ENCODE results near the gene ABCG1. TPM values are rescaled to one million over a fixed set of nuclear protein-coding genes. Genes with fewer than 3 reads are reported as not detected.
A peak's percentile ranks its signal among the peaks of the same experiment; 100 is the strongest.

The ABCG1 gene
- total RNA-seq, 4 donors from 2014 or later: 3.4 to 43.3 (median 10.3) TPM

DNA sequence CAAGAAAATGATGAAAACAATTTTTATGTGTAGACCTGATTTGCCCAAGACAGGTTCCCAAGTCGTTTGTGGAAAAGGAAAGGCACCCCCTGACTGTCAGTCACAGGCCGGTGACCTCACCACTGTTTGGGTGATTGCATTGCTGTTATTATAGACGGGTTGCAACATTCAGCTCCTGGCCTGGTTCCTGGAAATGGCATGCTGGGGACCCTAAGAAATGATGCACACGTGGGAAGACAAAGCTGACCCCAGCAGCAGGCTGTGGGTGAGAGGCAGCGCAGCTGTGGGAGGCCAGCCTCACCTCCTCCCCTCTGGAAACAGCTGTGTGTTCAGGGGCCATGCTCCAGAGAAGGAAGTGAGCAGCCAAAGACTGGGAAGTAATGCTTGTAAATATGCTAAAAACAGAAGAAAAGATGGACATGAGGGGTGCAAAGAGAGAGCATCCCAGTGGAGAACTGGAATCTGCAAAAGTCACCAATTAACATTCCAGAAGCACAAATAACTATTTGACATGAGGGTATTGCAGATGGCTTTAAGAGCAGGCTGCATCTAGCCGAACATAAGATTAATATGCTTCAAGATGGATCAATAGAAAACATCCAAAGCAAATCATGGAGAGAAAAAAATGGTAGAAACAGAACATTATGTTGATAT, 23.4 kb upstream of the ABCG1 start:
- Histone ChIP-seq H3K27ac (no peak overlapping the region), H3K4me1 (peaks cover 0 to 5% of the 10 kb centered on the region in 2 donors), H3K9me3 (no peaks in the 10 kb centered on the region), H3K36me3 (no peaks in the 10 kb centered on the region), H3K4me3 (no peak overlapping the region), H3K27me3 (no peaks in the 10 kb centered on the region)
- in situ Hi-C loops (cut with MboI; ENCODE audit: low sequenced_read_pairs in 4 of 4): no loop called here
- DNase-seq (peak in 1 of 2 donors; percentile 30), ATAC-seq (no peak)
- TF ChIP-seq POLR2A (IDR thresholded peaks at IDR 0.05): no peak
- TF ChIP-seq, protein P1, sequence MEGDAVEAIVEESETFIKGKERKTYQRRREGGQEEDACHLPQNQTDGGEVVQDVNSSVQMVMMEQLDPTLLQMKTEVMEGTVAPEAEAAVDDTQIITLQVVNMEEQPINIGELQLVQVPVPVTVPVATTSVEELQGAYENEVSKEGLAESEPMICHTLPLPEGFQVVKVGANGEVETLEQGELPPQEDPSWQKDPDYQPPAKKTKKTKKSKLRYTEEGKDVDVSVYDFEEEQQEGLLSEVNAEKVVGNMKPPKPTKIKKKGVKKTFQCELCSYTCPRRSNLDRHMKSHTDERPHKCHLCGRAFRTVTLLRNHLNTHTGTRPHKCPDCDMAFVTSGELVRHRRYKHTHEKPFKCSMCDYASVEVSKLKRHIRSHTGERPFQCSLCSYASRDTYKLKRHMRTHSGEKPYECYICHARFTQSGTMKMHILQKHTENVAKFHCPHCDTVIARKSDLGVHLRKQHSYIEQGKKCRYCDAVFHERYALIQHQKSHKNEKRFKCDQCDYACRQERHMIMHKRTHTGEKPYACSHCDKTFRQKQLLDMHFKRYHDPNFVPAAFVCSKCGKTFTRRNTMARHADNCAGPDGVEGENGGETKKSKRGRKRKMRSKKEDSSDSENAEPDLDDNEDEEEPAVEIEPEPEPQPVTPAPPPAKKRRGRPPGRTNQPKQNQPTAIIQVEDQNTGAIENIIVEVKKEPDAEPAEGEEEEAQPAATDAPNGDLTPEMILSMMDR (IDR thresholded peaks at IDR 0.05 in 4 of 5, conservative IDR thresholded peaks at IDR 0.05 in 1 of 5): no peak
- intact Hi-C loops (cut with DNase I; ENCODE audit: low total_unique reads): no loop called here

DNA sequence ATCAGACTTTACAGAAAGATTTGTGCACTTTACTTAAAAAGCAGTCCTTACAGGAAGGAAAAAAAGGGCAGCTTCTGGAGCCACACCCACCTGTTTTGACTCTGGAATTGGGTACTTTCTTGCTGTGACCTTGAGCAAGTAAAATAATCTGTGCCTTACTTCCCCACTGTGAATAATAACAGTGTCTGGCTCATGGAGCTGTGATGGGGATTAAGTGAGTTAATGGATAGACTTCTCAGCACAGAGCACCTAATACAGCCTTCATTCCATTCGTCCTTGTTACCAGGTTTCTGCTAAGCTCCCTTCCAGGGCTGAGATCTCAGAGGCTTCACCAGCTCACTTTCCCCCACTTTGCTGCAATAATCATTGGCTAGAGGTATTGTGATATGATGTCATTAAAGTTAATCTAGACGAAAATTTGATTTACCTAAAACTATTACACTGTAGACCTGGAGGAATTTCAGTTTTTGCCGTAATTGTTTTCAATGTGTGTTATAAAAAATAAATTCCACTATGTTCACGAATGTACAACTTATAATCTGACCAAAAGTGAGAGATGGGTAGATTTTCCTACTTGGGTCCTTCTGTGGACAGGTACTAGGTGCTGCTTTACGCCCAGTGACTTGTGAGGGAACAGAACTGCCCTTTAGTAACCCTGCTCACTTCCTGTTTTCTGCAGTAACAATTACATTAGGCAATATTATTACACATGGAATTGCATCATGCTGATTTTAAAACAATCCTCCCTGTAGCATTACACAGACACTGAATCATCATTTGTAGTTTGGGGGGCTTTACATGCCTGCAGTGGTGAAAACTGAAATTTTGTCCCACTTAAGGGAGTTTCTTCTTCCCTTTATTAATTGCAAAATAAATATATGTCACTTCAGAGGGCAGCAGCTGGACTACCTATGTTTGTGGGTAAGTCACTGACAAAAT, 19.7 kb upstream of the ABCG1 start:
- Histone ChIP-seq H3K4me1 (peaks cover 0 to 5% of the 10 kb centered on the region in 2 donors), H3K27ac (peak overlapping the region; percentile 11 to 59 (median 24)), H3K27me3 (no peaks in the 10 kb centered on the region), H3K36me3 (no peaks in the 10 kb centered on the region), H3K9me3 (no peaks in the 10 kb centered on the region), H3K4me3 (no peak overlapping the region)
- DNase-seq (no peak), ATAC-seq (peak; percentile 90 to 94)
- TF ChIP-seq, protein P1 (IDR thresholded peaks at IDR 0.05 in 4 of 5, conservative IDR thresholded peaks at IDR 0.05 in 1 of 5): no peak
- no peak for TF ChIP-seq POLR2A (IDR thresholded peaks at IDR 0.05)
- in situ Hi-C loops (cut with MboI; ENCODE audit: low sequenced_read_pairs in 4 of 4): no loop called here
- intact Hi-C loops (cut with DNase I; ENCODE audit: low total_unique reads): no loop called here

DNA sequence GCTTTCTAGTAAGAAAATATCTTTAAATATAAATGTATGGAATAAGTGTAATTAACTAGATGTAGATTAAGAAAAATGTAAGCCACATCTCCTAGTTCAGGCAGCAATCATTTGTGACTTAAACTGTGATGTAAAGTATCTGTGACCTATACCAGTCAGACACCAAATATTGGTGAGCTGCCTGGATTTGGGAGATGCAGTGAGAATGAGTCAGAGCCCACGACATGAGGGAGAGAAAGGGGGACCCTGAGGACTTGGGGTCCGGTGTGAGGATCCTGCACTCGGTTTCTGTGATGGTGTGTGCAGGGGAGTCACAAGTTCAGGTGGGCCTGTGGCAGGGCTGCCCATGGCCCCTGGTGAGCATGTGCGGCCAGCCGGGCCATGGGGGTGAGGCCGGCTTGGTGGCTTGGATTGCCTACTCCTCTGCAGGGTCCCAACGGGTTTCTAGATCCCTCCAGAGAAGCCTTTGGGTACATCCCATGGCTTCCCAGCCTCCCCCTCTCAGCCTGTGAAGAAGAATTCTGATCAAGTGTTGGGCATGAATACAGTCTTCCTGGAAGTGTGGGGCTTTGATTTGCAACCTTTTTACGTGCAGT, 19.0 kb upstream of the ABCG1 start:
- ATAC-seq (no peak), DNase-seq (no peak)
- intact Hi-C loops (cut with DNase I; ENCODE audit: low total_unique reads): no loop called here
- Histone ChIP-seq H3K4me3 (no peak overlapping the region), H3K4me1 (peaks cover 0 to 5% of the 10 kb centered on the region in 2 donors), H3K9me3 (no peaks in the 10 kb centered on the region), H3K27me3 (no peaks in the 10 kb centered on the region), H3K36me3 (no peaks in the 10 kb centered on the region), H3K27ac (peak overlapping the region in 2 of 4 donors; percentile 21 to 22)
- no peak for TF ChIP-seq POLR2A (IDR thresholded peaks at IDR 0.05)
- TF ChIP-seq, protein P1 (IDR thresholded peaks at IDR 0.05 in 4 of 5, conservative IDR thresholded peaks at IDR 0.05 in 1 of 5): no peak
- in situ Hi-C loops (cut with MboI; ENCODE audit: low sequenced_read_pairs in 4 of 4): loop anchor here in 1 of 4 donors (10.0 kb wide), 1 partner anchor 55 kb away; no protein-coding TSS in a partner anchor

DNA sequence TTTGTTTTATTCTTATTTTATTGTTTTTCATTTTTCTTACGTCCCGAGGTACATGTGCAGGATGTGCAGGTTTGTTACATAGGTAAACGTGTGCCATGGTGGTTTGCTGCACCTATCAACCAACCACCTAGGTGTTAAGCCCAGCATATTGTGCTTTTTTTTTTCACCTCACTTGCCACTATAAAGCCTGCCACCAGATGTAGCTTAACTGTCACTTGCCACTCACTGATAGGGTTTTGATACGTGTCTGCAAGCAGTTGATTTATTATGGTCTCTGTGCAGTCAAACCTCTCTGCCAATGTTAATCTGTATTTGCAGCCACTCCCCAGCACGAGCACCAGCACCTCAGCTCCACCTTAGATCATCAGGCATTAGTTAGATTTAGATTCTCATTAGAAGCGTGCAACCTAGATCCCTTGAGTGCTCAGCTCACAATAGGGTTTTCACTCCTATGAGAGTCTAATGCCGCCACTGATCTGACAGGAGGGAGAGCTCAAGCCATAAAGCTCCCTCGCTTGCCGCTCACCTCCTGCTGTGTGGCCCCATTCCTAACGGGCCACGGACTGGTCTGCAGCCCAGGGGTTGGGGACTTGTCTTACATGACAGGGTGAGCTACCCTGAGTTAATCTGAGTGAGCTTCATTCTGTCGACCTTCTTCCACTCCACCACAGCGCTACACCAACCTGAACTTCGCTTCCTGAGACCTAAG, 17.9 kb upstream of the ABCG1 start:
- DNase-seq (no peak), ATAC-seq (no peak)
- TF ChIP-seq POLR2A (IDR thresholded peaks at IDR 0.05): no peak
- TF ChIP-seq, protein P1 (IDR thresholded peaks at IDR 0.05 in 4 of 5, conservative IDR thresholded peaks at IDR 0.05 in 1 of 5): no peak
- H3K27me3 ChIP-seq: no peaks in the 10 kb centered on the region
- no peaks in the 10 kb centered on the region for H3K9me3 ChIP-seq
- in situ Hi-C loops (cut with MboI; ENCODE audit: low sequenced_read_pairs in 4 of 4): loop anchor here in 1 of 4 donors (10.0 kb wide), 1 partner anchor 54 kb away; no protein-coding TSS in a partner anchor
- H3K4me1 ChIP-seq: peaks cover 0 to 5% of the 10 kb centered on the region in 2 donors
- intact Hi-C loops (cut with DNase I; ENCODE audit: low total_unique reads): no loop called here
- H3K36me3 ChIP-seq: no peaks in the 10 kb centered on the region
- no peak overlapping the region for H3K27ac ChIP-seq
- H3K4me3 ChIP-seq: no peak overlapping the region
